Measurements from ENCODE around the gene USP19. TPM values are rescaled to one million over a fixed set of nuclear protein-coding genes. Genes with fewer than 3 reads are reported as not detected.

Gene USP19
- total and polyA plus RNA-seq, 2 of the 4 experiments (the other 2 are of a cell fraction): 24.7 to 39.7 TPM

- H4K5ac ChIP-seq (ENCODE audit: low read depth, low read length): no peak overlapping the region
- TF ChIP-seq CHD1 (IDR thresholded peaks at IDR 0.05; ENCODE audit: low read depth, low read length): no peak
- no peak for TF ChIP-seq BHLHE40 (IDR thresholded peaks at IDR 0.05; ENCODE audit: low read depth, low read length)
- TF ChIP-seq NFE2L2 (IDR thresholded peaks at IDR 0.05; ENCODE audit: low read depth, low read length): no peak
- TF ChIP-seq MAZ (IDR thresholded peaks at IDR 0.05; ENCODE audit: borderline replicate concordance, low read depth, low read length): no peak
- no peak for TF ChIP-seq CEBPB (IDR thresholded peaks at IDR 0.05; ENCODE audit: low read depth, low read length)
- no peak for TF ChIP-seq FOS (IDR thresholded peaks at IDR 0.05; ENCODE audit: low read depth, low read length)
- TF ChIP-seq POLR2A (IDR thresholded peaks at IDR 0.05; ENCODE audit: low read depth, low read length): no peak
- TF ChIP-seq SMC3 (IDR thresholded peaks at IDR 0.05; ENCODE audit: low read depth, low read length): no peak
- TF ChIP-seq RFX5 (IDR thresholded peaks at IDR 0.05; ENCODE audit: low read depth, low read length): no peak
- TF ChIP-seq MXI1 (IDR thresholded peaks at IDR 0.05; ENCODE audit: borderline replicate concordance, low read depth, low read length): no peak
- no peak for TF ChIP-seq RCOR1 (IDR thresholded peaks at IDR 0.05; ENCODE audit: insufficient replicate concordance, low read length)
- no peak for TF ChIP-seq RAD21 (IDR thresholded peaks at IDR 0.05; ENCODE audit: low read length)
- no peak for TF ChIP-seq CTCF (conservative IDR thresholded peaks at IDR 0.05; ENCODE audit: low read depth, low read length)
- TF ChIP-seq USF2 (IDR thresholded peaks at IDR 0.05; ENCODE audit: low read depth, low read length): no peak
- no peak for TF ChIP-seq ELK1 (IDR thresholded peaks at IDR 0.05; ENCODE audit: borderline replicate concordance, low read depth, low read length)
- no peak for TF ChIP-seq MAFK (IDR thresholded peaks at IDR 0.05; ENCODE audit: low read depth, low read length)
- no peak for DNase-seq
- no peak overlapping the region for H3K4me3 ChIP-seq (ENCODE audit: insufficient read depth, low read depth, low read length)
- no peak overlapping the region for H2AK9ac ChIP-seq (replicated peaks; ENCODE audit: low read depth, low read length, poor library complexity)
- H3K9ac ChIP-seq (ENCODE audit: low read depth, low read length): no peak overlapping the region
- H3K56ac ChIP-seq (ENCODE audit: extremely low read depth, insufficient read depth, low read length): no peak overlapping the region
- H2BK120ac ChIP-seq (ENCODE audit: low read depth, low read length): no peak overlapping the region
- ATAC-seq (ENCODE audit: low read depth): no peak
- no peak overlapping the region for H2AK5ac ChIP-seq (ENCODE audit: low read depth, low read length)
- no peak overlapping the region for H3K4me2 ChIP-seq (ENCODE audit: low read depth, low read length)
- no peak overlapping the region for H2BK20ac ChIP-seq (ENCODE audit: low read depth, low read length)
- no peak overlapping the region for H2BK15ac ChIP-seq (ENCODE audit: low read depth, low read length)
- no peaks in the 10 kb centered on the region for H4K20me1 ChIP-seq (ENCODE audit: insufficient read depth, low read length)
- peaks cover 10% of the 10 kb centered on the region for H3K9me1 ChIP-seq (ENCODE audit: insufficient read depth, low read length)
- no peak overlapping the region for H4K91ac ChIP-seq (ENCODE audit: insufficient read depth, low read depth, low read length)
- WGBS, 2 experiments (ENCODE audit: extremely low coverage in 2 of 2, insufficient read length in 1 of 2): no CpG with 5 or more reads among the region's 13 CpGs
- H3K4ac ChIP-seq (ENCODE audit: low read depth, low read length): no peak overlapping the region
- dilution Hi-C loops (cut with HindIII; ENCODE audit: low sequenced_read_pairs, unreplicated experiment): no loop called here
- H3K14ac ChIP-seq (replicated peaks; ENCODE audit: low read depth, low read length): no peak overlapping the region
- H3K27me3 ChIP-seq (ENCODE audit: control insufficient read depth, insufficient read depth, low read length): no peaks in the 10 kb centered on the region
- H3K27ac ChIP-seq (ENCODE audit: insufficient read depth, low read length): no peak overlapping the region
- in situ Hi-C loops (cut with MboI; ENCODE audit: low sequenced_read_pairs): no loop called here
- TSS peak; percentile 57 for BruUV-seq (replicated peaks)
- no peak overlapping the region for H2AFZ ChIP-seq (replicated peaks; ENCODE audit: low read length, poor library complexity)
- ChIA-PET POLR2A (ENCODE audit: unreplicated experiment) (no interaction called here), CTCF (no interaction called here)
- H3K36me3 ChIP-seq (ENCODE audit: control insufficient read depth, insufficient read depth, low read length): peaks cover 75% of the 10 kb centered on the region
- intact Hi-C loops (cut with micrococcal nuclease): no loop called here
- H4K8ac ChIP-seq (ENCODE audit: low read depth in 2 of 2, low read length in 2 of 2): no peak overlapping the region
- no peak overlapping the region for H3K18ac ChIP-seq (ENCODE audit: low read depth, low read length)
- no peaks in the 10 kb centered on the region for H3K9me3 ChIP-seq (ENCODE audit: control insufficient read depth, insufficient read depth, low read length)
- H3K79me1 ChIP-seq (ENCODE audit: low read depth in 1 of 2, low read length in 2 of 2): peaks cover 17 to 21% of the 10 kb centered on the region in 2 experiments
- no peak overlapping the region for H3K23ac ChIP-seq (ENCODE audit: low read depth, low read length)
- H2BK5ac ChIP-seq (ENCODE audit: low read depth, low read length, poor library complexity, severe bottlenecking): no peak overlapping the region
- 0 out of 2 replicates have a peak, but pooled peaks cover under 1% of the 10 kb centered on the region for H3K4me1 ChIP-seq (ENCODE audit: control insufficient read depth, insufficient read depth, low read length)
These were observed 9.8 kb downstream of the USP19 start for GRCh38 chr3:49110780-49111179.

All from IMR-90 (cell line).